Esophagus squamous epithelium (tissue), 5 donors: ENCODE measurements around the gene HOXC10. TPM values are rescaled to one million over a fixed set of nuclear protein-coding genes. Genes with fewer than 3 reads are reported as not detected.
A peak's percentile ranks its signal among the peaks of the same experiment; 100 is the strongest.

Experiments used
- DNase-seq: peaks from one replicate; lab custom pipeline; 2025; lab: John Stamatoyannopoulos, UW
- H3K27ac ChIP-seq, 4 donors: fragments of 200-600 bp; sonication (generic); one replicate each; pipeline ENCODE4 v1.5.1; 2016 to 2019; ENCODE audit warnings: mild to moderate bottlenecking in 1 of 4
- H3K27me3 ChIP-seq, 4 donors: fragments of 200-600 bp; sonication (generic); 1 replicate in 3 of 4; 2 replicates in 1 of 4; pipeline versions ENCODE4 v1.5.1 to v1.6.0; 2017 to 2021; ENCODE audit warnings: antibody characterized with exemption in 1 of 4
- H3K36me3 ChIP-seq, 3 donors: fragments of 200-600 bp; sonication (generic); one replicate each; pipeline ENCODE4 v1.5.1; 2016 to 2019
- H3K4me1 ChIP-seq, 3 donors: fragments of 200-600 bp; sonication (generic); one replicate each; pipeline ENCODE4 v1.5.1; 2017 to 2019
- H3K4me3 ChIP-seq, 4 donors: fragments of 200-600 bp; sonication (generic); 1 replicate in 3 of 4; 2 replicates in 1 of 4; pipeline ENCODE4 v1.5.1; 2016 to 2019; ENCODE audit warnings: mild to moderate bottlenecking in 2 of 4, moderate library complexity in 1 of 4
- H3K9me3 ChIP-seq, 3 donors: fragments of 200-600 bp; sonication (generic); one replicate each; pipeline ENCODE4 v1.5.1; 2016 to 2019
- CTCF ChIP-seq, 6 experiments: fragments of 450-650 bp in 4 of 6; fragments of 200-600 bp in 2 of 6; sonication (generic) in 2 of 6; IDR thresholded peaks; one replicate each; pipeline ENCODE4 v1.5.1; 2016 to 2019; ENCODE audit warnings: antibody characterized with exemption in 6 of 6, mild to moderate bottlenecking in 4 of 6, moderate library complexity in 4 of 6
- POLR2A ChIP-seq, 4 donors: fragments of 450-650 bp; IDR thresholded peaks; one replicate each; pipeline ENCODE4 v1.6.1; 2017; ENCODE audit warnings: antibody characterized with exemption in 4 of 4, mild to moderate bottlenecking in 4 of 4, moderate library complexity in 3 of 4
- WGBS, 2 donors: methylation state at CpG; one replicate each; pipeline ENCODE4 v1.1.5; 2018; 5-methylcytosine and 5-hydroxymethylcytosine counted together
- intact Hi-C: fragments of 100-400 bp; cut with DNase I; formaldehyde crosslinking; loops from one replicate; pipeline ENCODE4 v1.15.0; 2022
- total RNA-seq, 4 donors: library from RNA; depleted of rRNA; stranded (reverse); fragments of >200 nt; gene quantifications; one replicate each; pipeline ENCODE4 v1.1.0, GENCODE V29; 2016
- donor health status: DM: yes; HTN: yes; CAD: no.

The HOXC10 gene
- total RNA-seq, 4 donors from 2014 or later, result 0.31 to 1.3 TPM; not detected in 2

- TF ChIP-seq CTCF (IDR thresholded peaks at IDR 0.05) (no peak), POLR2A (IDR thresholded peaks at IDR 0.05) (no peak)
- Histone ChIP-seq H3K36me3 (no peaks in the 10 kb centered on the region), H3K4me3 (no peak overlapping the region), H3K27ac (no peak overlapping the region), H3K4me1 (peaks cover 18 to 32% (median 20%) of the 10 kb centered on the region in 3 donors), H3K27me3 (peaks cover 42 to 100% (median 78%) of the 10 kb centered on the region in 4 donors), H3K9me3 (no peaks in the 10 kb centered on the region)
- DNase-seq, result no peak
- 7 to 16% methylated on average over 13 to 16 of the region's 17 CpGs for WGBS, 2 donors
- intact Hi-C loops, result no loop called here
Observed at GRCh38 chr12:53983568-53983949, 1.4 kb upstream of the HOXC10 start.

GRCh38 chr12:53983950-53984572, 885 bp upstream of the HOXC10 start:
- DNase-seq, result no peak
- no peak overlapping the region for H3K4me3 ChIP-seq
- H3K27ac ChIP-seq, result no peak overlapping the region
- H3K4me1 ChIP-seq, result peaks cover 18 to 35% (median 20%) of the 10 kb centered on the region in 3 donors
- WGBS, 2 donors, result 7 to 9% methylated on average over 23 to 25 of the region's 30 CpGs
- H3K27me3 ChIP-seq, result peaks cover 47 to 100% (median 78%) of the 10 kb centered on the region in 4 donors
- no peaks in the 10 kb centered on the region for H3K9me3 ChIP-seq
- H3K36me3 ChIP-seq, result no peaks in the 10 kb centered on the region
- intact Hi-C loops, result no loop called here
- TF ChIP-seq POLR2A (IDR thresholded peaks at IDR 0.05) (no peak), CTCF (IDR thresholded peaks at IDR 0.05) (no peak)

GRCh38 chr12:53985692-53985993, 697 bp downstream of the HOXC10 start:
- WGBS, 2 donors, result no CpG with 5 or more reads among the region's 21 CpGs
- peak overlapping the region; percentile 21 to 55 (median 32) for H3K4me3 ChIP-seq
- peaks cover 18 to 44% (median 20%) of the 10 kb centered on the region in 3 donors for H3K4me1 ChIP-seq
- no peaks in the 10 kb centered on the region for H3K36me3 ChIP-seq
- DNase-seq, result no peak
- H3K27me3 ChIP-seq, result peaks cover 43 to 100% (median 85%) of the 10 kb centered on the region in 4 donors
- no peaks in the 10 kb centered on the region for H3K9me3 ChIP-seq
- TF ChIP-seq POLR2A (IDR thresholded peaks at IDR 0.05) (no peak), CTCF (IDR thresholded peaks at IDR 0.05) (no peak)
- intact Hi-C loops, result no loop called here
- no peak overlapping the region for H3K27ac ChIP-seq

DNA sequence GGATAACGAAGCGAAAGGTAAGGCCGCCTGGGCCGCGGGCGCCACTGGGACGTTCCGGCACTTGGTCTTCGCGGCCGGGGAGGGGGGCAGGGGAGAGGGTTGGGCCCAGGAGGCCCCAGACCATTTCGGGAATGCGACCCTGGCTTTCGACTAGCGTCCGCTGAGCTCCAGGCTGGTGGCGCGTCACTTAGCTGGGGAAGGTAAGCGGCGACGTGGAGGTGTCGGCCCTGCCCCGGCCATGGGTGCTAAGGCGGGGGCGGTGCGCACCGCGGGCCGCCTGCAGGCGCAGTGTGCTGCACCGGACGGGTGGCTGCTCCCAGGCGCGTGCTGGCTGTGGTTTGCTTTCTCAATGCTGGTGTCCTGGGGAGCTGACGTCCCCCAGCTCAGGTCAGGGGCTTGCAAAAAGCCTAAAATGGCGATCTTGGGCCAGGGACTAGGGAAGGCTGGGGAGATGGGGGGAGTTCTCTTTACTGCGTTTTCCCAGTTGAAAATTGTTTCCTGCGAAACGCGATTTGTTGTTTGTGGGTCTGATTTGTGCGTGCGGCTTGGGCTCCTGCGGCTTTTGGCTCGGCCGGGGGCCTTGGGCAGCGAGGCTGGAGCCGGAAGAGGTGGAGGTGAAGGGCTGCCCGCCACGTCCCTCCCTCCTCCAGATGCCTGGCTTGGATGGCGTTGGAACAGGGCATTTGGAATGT, 1.2 kb downstream of the HOXC10 start:
- 0 to 5% methylated on average over 11 to 13 of the region's 50 CpGs for WGBS, 2 donors
- H3K36me3 ChIP-seq, result no peaks in the 10 kb centered on the region
- H3K27me3 ChIP-seq, result peaks cover 43 to 100% (median 90%) of the 10 kb centered on the region in 4 donors
- no peak for DNase-seq
- H3K9me3 ChIP-seq, result no peaks in the 10 kb centered on the region
- intact Hi-C loops, result no loop called here
- no peak overlapping the region for H3K27ac ChIP-seq
- H3K4me3 ChIP-seq, result peak overlapping the region; percentile 21 to 55 (median 32)
- H3K4me1 ChIP-seq, result peaks cover 18 to 47% (median 20%) of the 10 kb centered on the region in 3 donors
- TF ChIP-seq CTCF (IDR thresholded peaks at IDR 0.05), result peak in 1 of 6 experiments; percentile 30
- no peak for TF ChIP-seq POLR2A (IDR thresholded peaks at IDR 0.05)
